Spinal cord (tissue), 10 donors: ENCODE measurements around the gene RNF126. TPM values are rescaled to one million over a fixed set of nuclear protein-coding genes. Genes with fewer than 3 reads are reported as not detected.

Source experiments
- DNase-seq, 6 donors: peaks; one replicate each; pipeline versions ENCODE4 v3.0.0 to v3.0.0-alpha.2; 2013 to 2015; ENCODE audit warnings: low spot score in 6 of 6, low read depth in 4 of 6
- H3K27ac ChIP-seq: one replicate; pipeline ENCODE4 v1.5.1; 2013; ENCODE audit warnings: low read depth, low read length, control low read depth
- H3K27me3 ChIP-seq: one replicate; pipeline ENCODE4 v1.6.1; 2013; ENCODE audit warnings: low read length; ENCODE audit not compliant: control insufficient read depth, insufficient read depth
- H3K36me3 ChIP-seq: one replicate; pipeline ENCODE4 v1.6.1; 2013; ENCODE audit warnings: low read length; ENCODE audit not compliant: control insufficient read depth, insufficient read depth
- H3K4me1 ChIP-seq: one replicate; pipeline ENCODE4 v1.6.1; 2013; ENCODE audit warnings: low read length; ENCODE audit not compliant: control insufficient read depth, insufficient read depth
- H3K4me3 ChIP-seq: one replicate; pipeline ENCODE4 v1.5.1; 2013; ENCODE audit warnings: low read depth, low read length, control low read depth
- H3K9me3 ChIP-seq: one replicate; pipeline ENCODE4 v1.6.1; 2013; ENCODE audit warnings: low read length; ENCODE audit not compliant: control insufficient read depth, insufficient read depth
- WGBS: methylation state at CpG from one replicate; pipeline ENCODE4 v1.1.5; 2013; ENCODE audit warnings: missing lambda C conversion rate; ENCODE audit not compliant: insufficient coverage; 5-methylcytosine and 5-hydroxymethylcytosine counted together
- polyA plus RNA-seq, 2 donors: library from polyadenylated mRNA; unstranded; fragments of 120-200 nt; gene quantifications; one replicate each; pipeline ENCODE4 v1.2.1, GENCODE V29; 2013; ENCODE audit not compliant: insufficient read length in 2 of 2
- total RNA-seq, 2 donors: library from RNA; depleted of rRNA in 1 of 2; stranded (reverse); fragments of 120-200 nt in 1 of 2; fragments of >200 nt in 1 of 2; gene quantifications; one replicate each; pipeline versions ENCODE4 v1.2.3 to v1.2.4, GENCODE V29; 2013 to 2014
- donor health status: healthy.

RNF126 gene
- total and polyA plus RNA-seq, 4 donors, result 13.4 to 61.6 (median 35.6) TPM

DNA sequence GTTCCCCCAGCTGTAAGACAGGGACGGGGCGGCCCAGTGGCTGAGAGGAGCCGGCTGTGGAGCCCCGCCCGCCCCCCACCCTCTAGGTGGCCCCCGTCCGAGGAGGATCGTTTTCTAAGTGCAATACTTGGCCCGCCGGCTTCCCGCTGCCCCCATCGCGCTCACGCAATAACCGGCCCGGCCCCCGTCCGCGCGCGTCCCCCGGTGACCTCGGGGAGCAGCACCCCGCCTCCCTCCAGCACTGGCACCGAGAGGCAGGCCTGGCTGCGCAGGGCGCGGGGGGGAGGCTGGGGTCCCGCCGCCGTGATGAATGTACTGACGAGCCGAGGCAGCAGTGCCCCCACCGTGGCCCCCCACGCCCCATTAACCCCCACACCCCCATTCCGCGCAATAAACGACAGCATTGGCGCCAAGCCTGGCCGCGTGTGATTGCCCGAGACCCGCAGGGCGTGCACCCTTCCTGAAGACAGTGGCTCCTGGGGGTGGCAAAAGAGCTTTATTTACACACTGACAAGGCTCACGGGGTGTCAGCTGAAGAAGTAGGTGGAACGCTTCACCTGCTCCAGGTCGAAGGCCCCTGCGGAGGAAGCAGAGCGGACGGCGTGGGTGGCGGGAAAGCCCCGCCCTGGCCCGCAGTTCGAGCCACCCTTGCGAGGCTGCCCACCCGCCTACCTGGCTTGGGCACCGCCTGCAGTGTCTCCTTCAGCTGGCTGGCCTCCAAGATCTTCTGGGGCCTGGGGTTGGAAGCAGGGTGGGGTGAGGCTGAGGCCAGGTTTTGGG lies 46.1 kb downstream of the RNF126 start:
- no peaks in the 10 kb centered on the region for H3K4me1 ChIP-seq
- no peaks in the 10 kb centered on the region for H3K27me3 ChIP-seq
- no peak overlapping the region for H3K4me3 ChIP-seq
- no peak for DNase-seq
- no peak overlapping the region for H3K27ac ChIP-seq
- H3K9me3 ChIP-seq, result no peaks in the 10 kb centered on the region
- H3K36me3 ChIP-seq, result peaks cover 79% of the 10 kb centered on the region
- WGBS, result 84% methylated on average over 32 of the region's 58 CpGs

DNA sequence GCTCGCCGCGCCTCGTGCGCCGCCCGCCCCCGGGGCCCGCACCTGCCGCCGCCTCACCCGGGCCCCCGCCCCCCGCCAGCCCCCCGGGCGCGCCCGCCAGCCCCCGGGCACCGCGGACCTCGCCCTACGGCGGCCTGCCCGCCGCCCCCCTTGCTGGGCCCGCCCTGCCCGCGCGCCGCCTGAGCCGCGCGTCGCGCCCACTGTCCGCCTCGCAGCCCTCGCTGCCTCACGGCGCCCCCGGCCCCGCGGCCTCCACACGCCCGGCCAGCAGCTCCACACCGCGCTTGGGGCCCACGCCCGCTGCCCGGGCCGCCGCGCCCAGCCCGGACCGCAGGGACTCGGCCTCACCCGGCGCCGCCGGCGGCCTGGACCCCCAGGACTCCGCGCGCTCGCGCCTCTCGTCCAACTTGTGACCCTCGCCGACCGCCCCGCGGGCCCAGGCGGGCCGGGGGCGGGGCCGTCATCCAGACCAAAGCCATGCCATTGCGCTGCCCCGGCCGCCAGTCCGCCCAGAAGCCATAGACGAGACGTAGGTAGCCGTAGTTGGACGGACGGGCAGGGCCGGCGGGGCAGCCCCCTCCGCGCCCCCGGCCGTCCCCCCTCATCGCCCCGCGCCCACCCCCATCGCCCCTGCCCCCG lies 46.8 kb downstream of the RNF126 start:
- 16% methylated on average over 64 of the region's 97 CpGs for WGBS
- H3K4me3 ChIP-seq, result no peak overlapping the region
- H3K36me3 ChIP-seq, result peaks cover 74% of the 10 kb centered on the region
- no peak overlapping the region for H3K27ac ChIP-seq
- H3K9me3 ChIP-seq, result no peaks in the 10 kb centered on the region
- no peaks in the 10 kb centered on the region for H3K27me3 ChIP-seq
- H3K4me1 ChIP-seq, result peaks cover 3% of the 10 kb centered on the region
- DNase-seq, result no peak

DNA sequence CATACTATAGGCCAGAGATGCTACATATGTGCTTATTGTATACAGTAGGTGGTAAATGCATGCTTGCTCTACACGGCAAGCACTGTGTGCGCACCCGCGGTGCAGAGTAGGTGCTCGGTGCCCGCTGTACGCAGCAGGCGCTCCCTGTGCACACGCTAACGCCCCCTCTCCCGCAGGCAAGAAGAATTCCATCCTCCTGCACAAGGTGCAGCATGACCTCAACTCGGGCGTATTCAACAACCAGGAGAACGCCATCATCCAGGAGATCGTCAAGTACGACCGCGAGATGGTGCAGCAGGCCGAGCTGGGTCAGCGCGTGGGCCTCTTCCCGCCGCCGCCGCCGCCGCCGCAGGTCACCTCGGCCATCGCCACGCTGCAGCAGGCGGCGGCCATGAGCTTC lies 47.4 kb downstream of the RNF126 start:
- no peak overlapping the region for H3K27ac ChIP-seq
- H3K36me3 ChIP-seq, result peaks cover 76% of the 10 kb centered on the region
- 34% methylated on average over 33 of the region's 33 CpGs for WGBS
- peak in 1 of 6 donors; percentile 55 for DNase-seq
- no peak overlapping the region for H3K4me3 ChIP-seq
- H3K4me1 ChIP-seq, result peaks cover 9% of the 10 kb centered on the region
- H3K9me3 ChIP-seq, result no peaks in the 10 kb centered on the region
- H3K27me3 ChIP-seq, result no peaks in the 10 kb centered on the region

DNA sequence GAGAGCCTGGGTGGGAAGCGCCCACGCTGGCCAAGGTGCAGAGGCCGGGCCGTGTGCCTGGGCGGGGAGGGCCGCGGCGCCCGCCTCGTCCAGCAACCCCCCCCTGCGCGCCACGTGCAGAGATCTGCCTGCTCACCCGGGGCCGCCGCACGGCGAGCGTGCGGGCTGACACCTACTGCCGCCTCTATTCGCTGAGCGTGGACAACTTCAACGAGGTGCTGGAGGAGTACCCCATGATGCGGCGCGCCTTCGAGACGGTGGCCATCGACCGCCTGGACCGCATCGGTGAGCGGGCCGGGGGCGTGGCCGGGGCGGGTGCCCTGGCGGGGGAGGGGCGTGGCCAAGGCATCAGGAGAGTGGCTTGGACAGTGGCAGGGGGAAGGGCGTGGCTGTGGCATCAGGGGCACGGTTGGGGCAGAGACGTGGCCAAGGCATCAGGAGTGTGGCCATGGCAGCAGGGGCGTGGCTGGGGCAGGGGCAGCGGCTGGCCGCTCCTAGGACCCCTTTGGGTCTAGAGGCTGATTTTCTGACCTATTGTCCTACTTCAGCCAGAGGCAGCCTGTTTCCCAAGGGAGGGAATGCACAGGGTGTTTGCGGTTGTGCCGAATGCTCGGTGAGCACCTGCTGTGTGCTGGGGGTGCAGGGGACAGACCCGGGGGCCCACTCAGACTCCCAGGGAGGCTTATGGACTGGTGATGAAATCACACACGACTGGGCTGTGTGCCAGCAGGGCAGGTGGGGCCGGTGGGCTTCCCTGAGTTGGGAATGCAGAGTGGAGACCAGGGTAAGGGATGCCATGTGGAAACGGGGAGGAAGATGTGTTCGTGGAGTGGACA lies 49.1 kb downstream of the RNF126 start:
- no peaks in the 10 kb centered on the region for H3K27me3 ChIP-seq
- WGBS, result 86% methylated on average over 54 of the region's 54 CpGs
- H3K4me1 ChIP-seq, result peaks cover 25% of the 10 kb centered on the region
- no peak overlapping the region for H3K27ac ChIP-seq
- H3K36me3 ChIP-seq, result peaks cover 76% of the 10 kb centered on the region
- no peak for DNase-seq
- no peak overlapping the region for H3K4me3 ChIP-seq
- no peaks in the 10 kb centered on the region for H3K9me3 ChIP-seq

DNA sequence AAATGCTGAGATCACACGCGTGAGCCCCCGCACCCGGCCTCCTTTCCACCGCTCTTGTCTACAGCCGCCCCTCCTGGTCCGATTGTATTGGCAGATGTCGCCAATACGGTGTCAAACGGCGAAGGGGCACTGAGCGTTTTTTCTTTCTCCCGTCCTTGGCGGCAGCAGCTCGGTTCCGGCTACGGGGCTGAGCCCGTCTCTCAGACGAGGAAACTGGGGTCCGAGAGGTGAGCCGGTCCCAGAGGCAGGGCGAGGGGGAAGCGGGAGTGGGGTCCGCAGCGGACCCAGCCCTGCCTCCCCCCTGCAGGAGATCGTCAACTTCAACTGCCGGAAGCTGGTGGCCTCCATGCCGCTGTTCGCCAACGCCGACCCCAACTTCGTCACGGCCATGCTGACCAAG lies 50.1 kb downstream of the RNF126 start:
- H3K36me3 ChIP-seq, result peaks cover 75% of the 10 kb centered on the region
- peaks cover 30% of the 10 kb centered on the region for H3K4me1 ChIP-seq
- H3K4me3 ChIP-seq, result no peak overlapping the region
- no peak overlapping the region for H3K27ac ChIP-seq
- 88% methylated on average over 33 of the region's 33 CpGs for WGBS
- H3K27me3 ChIP-seq, result no peaks in the 10 kb centered on the region
- no peak for DNase-seq
- no peaks in the 10 kb centered on the region for H3K9me3 ChIP-seq

DNA sequence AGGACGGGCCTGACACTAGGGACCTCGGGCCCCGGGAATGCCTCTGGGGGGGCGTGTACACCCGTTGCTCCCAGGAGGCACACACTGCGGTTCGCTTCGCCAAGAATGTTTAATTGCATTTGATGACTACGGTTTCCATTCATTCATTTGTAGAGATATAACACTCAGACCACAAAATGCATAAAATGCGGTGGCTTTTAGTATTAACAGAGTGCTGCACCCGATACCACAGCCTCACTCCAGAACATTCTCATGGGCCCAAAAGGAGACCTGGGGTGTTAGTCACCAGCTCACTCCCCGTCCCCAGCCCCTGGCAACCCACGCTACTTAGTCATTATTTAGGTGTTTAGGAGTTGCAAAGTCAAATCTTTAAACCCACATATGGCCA lies 51.5 kb downstream of the RNF126 start:
- Histone ChIP-seq H3K27me3 (no peaks in the 10 kb centered on the region), H3K27ac (peak overlapping the region; percentile 25), H3K4me3 (no peak overlapping the region), H3K36me3 (peaks cover 72% of the 10 kb centered on the region), H3K4me1 (peaks cover 30% of the 10 kb centered on the region), H3K9me3 (no peaks in the 10 kb centered on the region)
- WGBS, result 38% methylated on average over 3 of the region's 13 CpGs
- DNase-seq, result no peak

DNA sequence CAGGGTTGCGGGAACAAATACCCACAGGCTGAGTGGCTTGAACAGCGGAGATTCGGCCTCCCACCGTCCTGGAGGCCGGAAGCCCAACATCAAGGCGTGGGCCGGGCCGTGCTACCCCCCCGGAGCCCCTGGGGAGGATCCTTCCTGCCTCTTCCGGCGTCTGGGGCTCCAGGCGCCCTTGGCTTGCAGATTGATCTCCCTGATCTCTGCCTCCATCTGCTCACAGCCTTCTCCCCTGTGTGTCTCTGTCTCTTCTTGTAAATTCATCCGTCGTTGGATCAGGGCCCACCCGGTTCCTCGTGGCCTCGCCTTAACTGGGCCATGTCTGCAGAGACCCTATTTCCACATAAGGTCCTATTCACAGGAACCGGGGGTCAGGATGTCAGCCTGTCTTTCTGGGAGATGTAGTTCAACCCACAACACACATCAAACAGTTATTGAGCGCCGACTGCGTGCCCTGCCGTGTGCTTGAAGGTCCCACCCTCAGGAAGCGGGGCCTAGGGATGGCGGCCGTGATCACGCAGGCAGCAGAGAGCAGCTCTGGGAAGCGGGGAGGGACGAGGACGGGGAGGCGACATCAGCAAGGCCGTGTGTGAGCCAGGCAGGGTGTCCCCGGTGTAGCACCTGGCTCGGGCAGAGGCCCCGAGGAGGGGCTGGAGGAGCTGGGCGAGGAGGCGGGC lies 52.1 kb downstream of the RNF126 start:
- peak in 1 of 6 donors; percentile 54 for DNase-seq
- WGBS, result 40% methylated on average over 35 of the region's 36 CpGs

DNA sequence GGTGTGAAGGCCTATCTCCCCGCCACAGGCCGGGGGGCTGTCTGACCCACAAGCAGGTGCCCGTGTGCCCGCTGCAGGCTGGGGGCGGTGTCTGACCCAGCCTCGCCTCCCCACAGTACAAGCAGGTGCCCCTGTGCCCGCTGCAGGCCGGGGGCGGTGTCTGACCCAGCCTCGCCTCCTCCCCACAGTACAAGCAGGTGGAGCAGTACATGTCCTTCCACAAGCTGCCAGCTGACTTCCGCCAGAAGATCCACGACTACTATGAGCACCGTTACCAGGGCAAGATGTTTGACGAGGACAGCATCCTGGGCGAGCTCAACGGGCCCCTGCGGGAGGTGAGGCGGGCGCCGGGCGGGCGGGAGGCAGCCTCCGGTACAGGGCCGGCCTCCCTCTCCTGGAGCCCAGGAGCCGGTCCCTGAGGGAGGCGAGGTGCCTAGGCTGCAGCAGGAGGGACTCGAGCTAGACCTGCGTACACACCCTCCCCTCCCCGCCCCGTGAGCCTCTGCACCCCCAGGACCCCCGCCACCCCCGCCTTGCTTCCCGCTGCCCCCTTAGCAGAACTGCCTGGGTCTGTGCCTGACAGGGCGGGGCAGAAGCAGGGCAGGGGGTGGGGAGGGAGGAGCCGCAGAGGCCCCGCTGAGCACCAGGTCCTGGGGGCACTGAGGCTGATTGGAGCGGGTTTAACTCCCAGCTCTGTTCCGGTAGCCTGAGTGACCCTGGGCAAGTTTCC lies 52.8 kb downstream of the RNF126 start:
- Histone ChIP-seq H3K9me3 (no peaks in the 10 kb centered on the region), H3K27me3 (no peaks in the 10 kb centered on the region), H3K4me1 (peaks cover 30% of the 10 kb centered on the region), H3K4me3 (no peak overlapping the region), H3K36me3 (peaks cover 67% of the 10 kb centered on the region), H3K27ac (no peak overlapping the region)
- WGBS, result 70% methylated on average over 31 of the region's 38 CpGs
- no peak for DNase-seq

More for the DNA sequence above, 52.1 kb downstream of the RNF126 start:
- peak overlapping the region; percentile 25 for H3K27ac ChIP-seq
- no peak overlapping the region for H3K4me3 ChIP-seq
- no peaks in the 10 kb centered on the region for H3K27me3 ChIP-seq
- H3K9me3 ChIP-seq, result no peaks in the 10 kb centered on the region
- H3K4me1 ChIP-seq, result peaks cover 30% of the 10 kb centered on the region
- H3K36me3 ChIP-seq, result peaks cover 72% of the 10 kb centered on the region

DNA sequence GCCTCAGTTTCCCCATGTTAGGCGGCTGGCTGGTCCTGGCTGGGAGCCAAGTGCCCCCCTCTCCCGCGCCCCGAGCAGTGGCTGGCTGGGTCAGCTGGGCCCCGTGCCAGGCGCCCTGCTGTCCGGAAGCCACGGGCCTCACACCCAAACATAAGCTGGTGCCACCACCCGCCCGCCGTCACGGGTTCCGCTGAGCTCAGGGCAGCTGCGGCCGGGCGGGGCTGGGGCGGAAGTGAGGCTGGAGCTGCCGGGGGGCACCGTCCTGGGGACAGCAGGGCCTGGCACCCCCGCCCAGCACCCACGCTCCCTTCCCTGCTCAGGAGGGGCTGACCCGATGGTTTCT lies 54.0 kb downstream of the RNF126 start:
- no peak overlapping the region for H3K27ac ChIP-seq
- peaks cover 59% of the 10 kb centered on the region for H3K36me3 ChIP-seq
- peaks cover 30% of the 10 kb centered on the region for H3K4me1 ChIP-seq
- no peaks in the 10 kb centered on the region for H3K27me3 ChIP-seq
- DNase-seq, result no peak
- 59% methylated on average over 22 of the region's 22 CpGs for WGBS
- H3K4me3 ChIP-seq, result no peak overlapping the region
- H3K9me3 ChIP-seq, result no peaks in the 10 kb centered on the region
